Measurements from ENCODE around the gene LRTM2. TPM values are rescaled to one million over a fixed set of nuclear protein-coding genes. Genes with fewer than 3 reads are reported as not detected.

Gene LRTM2
- not detected in 2 replicates for total RNA-seq (2014; rRNA removed; shearing (Covaris generic); ENCODE audit: low replicate concordance)

DNA sequence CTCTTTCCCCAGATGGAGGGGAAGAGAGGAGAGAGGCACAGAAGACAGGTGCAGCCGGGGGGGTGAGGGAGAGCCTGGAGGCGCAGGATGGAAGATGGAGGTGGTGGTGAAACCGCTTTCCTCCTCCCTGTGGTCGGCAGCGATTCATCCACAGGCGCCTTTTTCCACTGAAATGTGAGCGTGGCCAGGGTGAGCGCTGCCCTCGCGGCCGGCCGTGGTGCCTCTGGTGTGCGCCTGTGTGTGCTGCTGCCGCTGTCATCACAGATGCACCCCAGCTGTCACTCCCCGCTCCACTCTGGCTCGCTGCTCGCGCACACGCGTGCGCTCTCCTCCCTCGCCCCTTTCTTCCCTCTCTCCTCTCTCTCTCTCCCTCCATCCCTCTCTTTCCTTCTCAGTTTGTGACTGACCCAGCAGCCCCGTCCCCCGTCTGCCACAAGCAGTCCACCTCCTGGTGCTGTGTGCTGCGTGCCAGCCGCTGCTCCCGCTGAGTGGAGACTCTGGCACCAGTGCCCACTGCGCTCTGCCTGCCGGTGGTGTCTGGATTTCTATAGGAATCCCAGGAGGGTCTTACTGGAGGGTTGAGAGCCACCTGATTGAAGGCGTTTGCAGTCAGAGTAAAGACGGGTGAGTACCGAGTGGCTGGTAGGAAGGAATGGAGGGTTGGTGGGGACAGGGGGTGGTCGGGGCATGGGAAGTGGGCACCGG lies at the start of gene LRTM2:
LRTM2 (plus strand) TSS at position 375 of the 705 bp plus-strand sequence. CDS start 7,584 bp downstream, outside the sequence.
- in situ Hi-C loops (cut with HindIII; ENCODE audit: low pct_unique_long_range_greater_than_20kb, low sequenced_read_pairs) = no loop called here
- no peak for DNase-seq (ENCODE audit: low read depth)

DNA sequence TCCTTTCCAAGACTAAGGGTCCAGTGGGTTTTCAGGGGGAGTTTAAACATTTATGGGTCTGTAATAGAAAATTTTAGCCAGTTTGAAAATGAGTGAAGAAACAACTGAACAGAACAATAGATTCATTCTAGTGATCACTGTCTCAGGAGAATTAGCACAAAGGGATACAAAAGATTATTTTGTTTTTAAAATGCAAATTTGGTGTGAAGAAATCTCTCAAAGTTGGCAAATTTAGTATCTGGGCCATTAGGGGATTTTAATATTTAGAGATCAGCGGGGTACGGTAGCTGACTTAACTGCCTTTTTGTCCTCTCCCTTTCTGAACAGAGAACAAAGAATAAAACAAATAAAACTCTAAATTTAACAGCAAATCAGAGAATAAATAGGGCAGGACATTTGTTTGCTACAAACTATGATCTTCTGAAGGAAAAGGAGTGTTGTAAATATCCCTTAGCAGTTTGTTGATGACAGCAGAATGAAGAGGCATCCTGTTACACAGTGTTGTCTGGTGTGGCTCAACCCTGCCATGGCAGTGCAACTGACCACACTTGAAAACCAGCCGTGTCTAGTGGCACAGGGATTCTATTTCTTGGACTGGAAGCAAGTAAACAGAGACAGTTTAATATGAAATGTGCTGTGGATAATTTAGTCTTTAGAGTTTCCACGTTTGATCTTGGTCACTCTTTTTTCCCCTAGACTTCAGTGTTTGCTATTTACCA lies 46.3 kb upstream of the LRTM2 start:
- DNase-seq (ENCODE audit: low read depth) = no peak
- in situ Hi-C loops (cut with HindIII; ENCODE audit: low pct_unique_long_range_greater_than_20kb, low sequenced_read_pairs) = no loop called here

GRCh38 chr12:1776170-1776921 lies 44.0 kb upstream of the LRTM2 start:
- peak; percentile 39 for DNase-seq (ENCODE audit: low read depth)
- in situ Hi-C loops (cut with HindIII; ENCODE audit: low pct_unique_long_range_greater_than_20kb, low sequenced_read_pairs) = no loop called here

- no peak for DNase-seq (ENCODE audit: low read depth)
- in situ Hi-C loops (cut with HindIII; ENCODE audit: low pct_unique_long_range_greater_than_20kb, low sequenced_read_pairs) = no loop called here
Observed at GRCh38 chr12:1777798-1778197, 42.6 kb upstream of the LRTM2 start.

DNA sequence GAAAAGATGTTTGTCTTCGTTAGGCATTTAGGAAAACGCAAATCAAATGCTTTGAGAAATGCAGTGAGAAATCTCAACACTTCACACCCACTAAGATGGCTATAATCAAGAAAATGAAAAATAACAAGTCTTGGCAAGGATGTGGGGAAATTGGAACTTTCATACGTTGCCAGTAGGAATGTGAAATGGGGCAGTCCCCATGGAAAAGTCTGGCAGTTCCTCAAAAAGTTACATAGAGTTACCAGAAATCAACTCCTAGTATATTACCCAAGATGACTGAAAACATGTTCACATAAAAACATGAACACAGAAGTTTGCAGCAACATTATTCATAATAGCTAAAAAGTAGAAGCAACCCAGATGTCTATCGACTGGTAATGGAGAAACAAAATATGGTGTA lies 41.5 kb upstream of the LRTM2 start:
- in situ Hi-C loops (cut with HindIII; ENCODE audit: low pct_unique_long_range_greater_than_20kb, low sequenced_read_pairs) = no loop called here

GRCh38 chr12:1779783-1780182 lies 40.6 kb upstream of the LRTM2 start:
- in situ Hi-C loops (cut with HindIII; ENCODE audit: low pct_unique_long_range_greater_than_20kb, low sequenced_read_pairs) = no loop called here
- DNase-seq (ENCODE audit: low read depth) = no peak

More for the DNA sequence above, 41.5 kb upstream of the LRTM2 start:
- DNase-seq (ENCODE audit: low read depth) = no peak

GRCh38 chr12:1781772-1782171 lies 38.6 kb upstream of the LRTM2 start:
- DNase-seq (ENCODE audit: low read depth) = no peak
- in situ Hi-C loops (cut with HindIII; ENCODE audit: low pct_unique_long_range_greater_than_20kb, low sequenced_read_pairs) = no loop called here

DNA sequence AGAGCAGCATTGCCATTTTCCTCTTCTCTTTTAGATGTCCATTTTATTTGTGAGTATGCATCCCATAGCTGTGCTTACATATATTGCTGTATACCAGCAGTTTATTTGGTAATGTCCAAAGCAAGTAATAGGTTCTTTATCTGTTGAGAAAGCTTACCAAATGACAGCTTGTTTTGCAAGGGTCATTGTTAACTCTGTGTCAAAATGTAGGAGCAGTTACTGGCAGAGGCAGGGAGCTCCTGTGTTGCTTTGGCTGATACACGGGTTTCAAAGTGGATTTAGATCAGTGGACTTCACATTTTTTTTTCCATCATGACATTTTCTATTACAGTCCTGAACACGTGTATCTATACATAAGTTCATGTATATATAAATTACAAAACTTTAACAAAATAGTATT lies 38.1 kb upstream of the LRTM2 start:
- in situ Hi-C loops (cut with HindIII; ENCODE audit: low pct_unique_long_range_greater_than_20kb, low sequenced_read_pairs) = no loop called here
- DNase-seq (ENCODE audit: low read depth) = no peak

DNA sequence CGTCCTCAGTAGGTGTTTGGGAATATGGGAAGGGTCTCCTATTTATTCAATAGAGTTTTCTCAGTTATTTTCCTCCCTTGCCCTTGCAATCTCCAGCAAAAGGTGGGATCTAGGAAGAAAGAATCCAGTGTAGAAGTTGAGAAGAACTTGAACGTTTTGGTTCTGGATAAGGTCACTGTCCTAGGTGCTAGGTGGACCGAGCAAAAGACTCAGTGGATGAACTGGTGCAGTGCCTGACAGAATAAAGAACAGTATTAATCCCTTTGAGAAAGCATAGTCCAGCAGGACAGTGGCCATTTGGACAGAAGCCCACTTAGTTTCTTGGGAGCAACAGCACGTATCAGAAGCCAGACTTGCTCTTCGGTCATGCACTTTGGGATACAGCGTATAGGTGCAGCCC lies 32.7 kb upstream of the LRTM2 start:
- no peak for DNase-seq (ENCODE audit: low read depth)
- in situ Hi-C loops (cut with HindIII; ENCODE audit: low pct_unique_long_range_greater_than_20kb, low sequenced_read_pairs) = no loop called here

DNA sequence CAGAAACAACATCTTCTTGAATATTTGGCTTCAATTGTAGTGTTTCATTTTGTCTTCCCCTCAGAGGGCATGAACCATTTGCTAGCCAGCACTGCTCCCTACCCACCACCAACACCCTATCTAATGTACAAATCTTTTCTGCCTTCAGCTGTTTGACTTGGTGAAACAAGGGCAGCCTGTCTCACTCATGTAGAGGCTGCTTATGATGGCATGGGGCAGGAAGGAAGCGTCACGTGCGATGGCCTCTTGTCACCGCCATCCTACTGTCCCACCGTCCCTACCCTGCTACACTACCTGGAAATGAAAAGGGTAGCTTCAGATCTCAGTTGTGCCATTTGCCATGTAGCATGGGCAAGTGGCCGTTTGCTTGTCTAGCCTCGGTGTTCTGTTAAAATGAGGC lies 29.9 kb upstream of the LRTM2 start:
- in situ Hi-C loops (cut with HindIII; ENCODE audit: low pct_unique_long_range_greater_than_20kb, low sequenced_read_pairs) = no loop called here
- no peak for DNase-seq (ENCODE audit: low read depth)

GRCh38 chr12:1791104-1791841 lies 29.1 kb upstream of the LRTM2 start:
- in situ Hi-C loops (cut with HindIII; ENCODE audit: low pct_unique_long_range_greater_than_20kb, low sequenced_read_pairs) = no loop called here
- DNase-seq (ENCODE audit: low read depth) = peak; percentile 44

DNA sequence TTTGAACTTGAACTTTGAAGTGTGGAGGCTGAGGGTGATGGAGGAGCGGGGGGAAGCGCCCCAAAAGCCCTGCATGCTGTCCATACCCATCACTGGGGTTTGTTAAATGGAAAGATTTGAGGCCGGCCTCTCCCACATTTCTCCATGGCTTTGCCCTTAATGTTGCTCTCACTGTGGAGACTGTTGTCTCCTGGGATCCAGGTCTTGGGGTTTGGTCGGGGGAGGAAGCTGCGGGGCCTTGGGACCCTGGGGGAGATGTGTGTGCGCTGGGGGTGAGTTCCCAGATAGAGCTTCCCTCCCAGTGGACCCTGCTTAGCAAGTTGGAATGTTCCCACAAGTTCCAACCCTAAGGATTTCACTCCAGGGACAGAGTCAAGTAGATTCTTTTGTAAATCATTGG lies 28.0 kb upstream of the LRTM2 start:
- in situ Hi-C loops (cut with HindIII; ENCODE audit: low pct_unique_long_range_greater_than_20kb, low sequenced_read_pairs) = no loop called here
- DNase-seq (ENCODE audit: low read depth) = no peak

DNA sequence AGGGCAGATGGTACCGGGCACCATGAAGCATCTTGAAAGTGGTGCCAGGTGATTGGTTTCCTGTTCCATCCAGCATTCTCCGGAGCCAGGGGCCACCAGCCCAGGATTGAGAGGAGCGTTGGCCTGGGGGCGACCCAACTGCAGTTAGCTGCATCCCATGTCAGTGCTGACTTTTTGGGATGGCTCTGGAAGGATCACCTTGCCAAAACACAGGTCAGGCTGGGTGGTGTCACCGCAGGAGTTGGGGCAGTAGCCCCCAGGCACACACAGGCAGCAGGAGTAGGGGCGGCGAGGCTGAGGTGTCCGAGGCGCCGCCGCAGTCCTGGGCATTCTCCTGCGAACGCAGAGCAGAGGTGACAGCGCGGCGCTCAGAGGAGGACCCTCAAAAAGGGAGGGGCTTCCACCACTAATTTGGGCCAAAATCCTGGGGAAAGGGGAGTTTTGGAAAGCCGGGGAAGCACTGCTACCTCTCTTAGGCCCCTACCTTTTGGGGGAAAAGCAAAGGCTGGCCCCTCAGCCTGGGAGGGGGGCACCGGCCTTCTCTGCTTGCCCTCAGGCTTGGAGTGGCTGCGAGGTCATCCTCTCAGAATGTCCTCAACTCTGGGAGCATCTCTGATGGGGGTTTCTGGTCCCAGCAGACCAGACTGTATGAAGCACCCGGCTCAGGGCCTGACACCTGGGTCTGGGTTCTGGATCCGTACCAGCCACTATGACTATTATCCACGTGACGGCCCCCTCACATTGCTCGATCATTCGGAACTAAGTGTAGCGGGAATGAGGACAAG lies 26.7 kb upstream of the LRTM2 start:
- no peak for DNase-seq (ENCODE audit: low read depth)
- in situ Hi-C loops (cut with HindIII; ENCODE audit: low pct_unique_long_range_greater_than_20kb, low sequenced_read_pairs) = no loop called here

DNA sequence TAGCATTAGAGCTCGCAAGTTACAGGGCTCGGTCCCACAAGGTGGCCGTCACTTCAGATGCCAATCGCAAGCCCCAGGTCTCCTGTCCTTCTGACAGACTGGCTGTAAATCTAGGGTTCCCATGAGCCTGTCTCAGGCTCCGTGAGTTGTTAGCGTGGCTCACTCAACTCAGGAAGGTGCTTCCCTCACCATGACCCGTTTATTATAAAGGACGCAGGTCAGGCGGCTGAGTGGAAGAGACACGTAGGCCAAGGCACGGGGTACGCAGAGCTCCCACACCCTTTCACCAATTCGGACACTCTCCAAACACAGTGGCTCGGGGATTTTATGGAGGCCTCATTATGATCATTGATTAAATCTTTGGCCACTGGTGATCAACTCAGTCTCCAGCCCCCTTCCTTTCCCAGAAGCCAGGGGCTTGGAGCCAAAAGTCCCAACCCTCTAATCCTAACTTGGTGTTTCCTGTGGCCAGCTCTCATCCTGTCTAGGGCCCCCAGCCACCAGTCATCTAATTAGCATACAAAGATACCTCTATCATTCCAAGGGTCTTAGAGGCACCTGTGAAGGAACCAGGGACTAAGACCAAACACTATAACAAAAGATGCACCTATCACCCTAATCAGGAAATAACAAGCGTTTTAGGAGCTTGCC lies 25.8 kb upstream of the LRTM2 start:
- DNase-seq (ENCODE audit: low read depth) = no peak
- in situ Hi-C loops (cut with HindIII; ENCODE audit: low pct_unique_long_range_greater_than_20kb, low sequenced_read_pairs) = no loop called here

- in situ Hi-C loops (cut with HindIII; ENCODE audit: low pct_unique_long_range_greater_than_20kb, low sequenced_read_pairs) = no loop called here
- no peak for DNase-seq (ENCODE audit: low read depth)
Observed at GRCh38 chr12:1795221-1795784, 25.1 kb upstream of the LRTM2 start.

DNA sequence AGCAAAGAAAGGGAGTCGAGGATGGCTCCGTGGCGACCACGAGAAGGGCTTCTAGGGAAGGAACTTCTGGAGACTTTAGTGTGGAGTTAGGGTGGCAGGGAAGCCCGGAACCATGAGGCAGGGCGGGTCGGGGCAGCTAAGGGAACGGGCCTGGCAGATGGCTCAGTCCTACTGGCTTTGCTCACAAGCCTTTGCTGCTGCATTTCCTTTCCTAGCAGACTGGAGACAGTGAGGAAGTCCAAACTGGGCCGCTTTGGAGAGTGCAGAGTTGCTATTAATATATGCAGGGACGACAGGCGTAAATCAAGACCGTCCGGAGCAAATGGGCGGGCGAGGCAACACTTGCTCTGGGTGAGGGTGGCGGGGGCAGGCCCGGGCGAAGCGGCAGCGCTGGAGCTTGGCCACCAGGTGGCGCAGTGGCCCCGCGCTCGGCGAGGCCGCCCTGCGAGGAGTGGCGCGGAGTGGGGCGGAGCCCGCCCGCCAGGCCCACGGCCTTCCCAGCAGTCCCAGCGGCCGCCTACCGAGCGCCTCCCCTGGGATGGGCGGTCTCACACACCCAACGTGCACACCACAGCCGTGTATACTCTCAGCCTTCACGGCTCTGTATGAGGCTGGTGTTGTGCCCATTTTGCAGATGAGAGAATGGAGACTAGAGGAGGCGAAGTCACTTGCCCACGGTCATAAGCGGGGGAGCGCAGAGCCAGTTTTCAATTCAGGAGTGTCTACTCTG lies 24.4 kb upstream of the LRTM2 start:
- DNase-seq (ENCODE audit: low read depth) = peak; percentile 87
- in situ Hi-C loops (cut with HindIII; ENCODE audit: low pct_unique_long_range_greater_than_20kb, low sequenced_read_pairs) = no loop called here
